ENCODE data around the gene SERINC5.
"Not testable (repeated sequence)": the region's sequence is repeated elsewhere in the genome, so short reads cannot be mapped to it uniquely, and the experiment has no call there.

SERINC5 gene

GRCh38 chr5:80227979-80228596, 27.8 kb downstream of the SERINC5 start:
- no peak for DNase-seq (ENCODE audit: low spot score)

GRCh38 chr5:80225934-80226326, 29.9 kb downstream of the SERINC5 start:
- DNase-seq (ENCODE audit: low spot score) = no peak

GRCh38 chr5:80225189-80225933, 30.5 kb downstream of the SERINC5 start:
- no peak for DNase-seq (ENCODE audit: low spot score)

GRCh38 chr5:80223561-80223960, 32.3 kb downstream of the SERINC5 start:
- DNase-seq (ENCODE audit: low spot score) = no peak

DNA sequence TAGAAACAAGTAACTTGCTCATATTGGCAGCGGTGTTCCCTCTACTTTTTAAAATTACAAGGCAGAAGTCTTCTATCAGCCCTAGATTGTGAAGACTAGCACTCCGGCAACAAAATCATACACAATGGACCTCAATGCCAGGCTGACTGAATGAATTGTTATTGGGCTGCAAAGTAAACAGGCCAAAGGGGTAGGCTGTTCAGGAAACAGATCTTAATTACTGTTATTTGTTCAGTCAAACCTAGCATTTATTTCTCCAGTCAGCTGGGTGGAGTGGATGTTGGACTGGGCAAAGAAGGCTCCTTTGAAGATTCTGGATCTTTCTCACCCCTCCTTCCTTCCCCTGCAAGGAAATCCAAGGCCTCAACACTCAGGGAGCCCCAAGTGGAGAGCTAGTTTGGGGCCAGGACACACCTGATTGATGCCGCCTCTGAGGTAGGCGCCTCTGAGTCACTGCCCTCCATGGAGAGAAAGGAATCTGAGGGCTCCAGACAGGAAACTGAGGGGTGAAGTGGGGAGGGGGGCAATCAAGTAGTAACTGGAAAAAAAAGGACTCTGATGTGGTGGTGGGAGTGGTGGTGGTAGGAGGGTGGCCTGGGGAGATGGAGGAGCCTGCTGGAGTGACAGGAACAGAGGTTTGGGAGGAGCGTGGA, 35.5 kb downstream of the SERINC5 start:
- DNase-seq (ENCODE audit: low spot score) = no peak

GRCh38 chr5:80219391-80219790, 36.5 kb downstream of the SERINC5 start:
- DNase-seq (ENCODE audit: low spot score) = no peak

- no peak for DNase-seq (ENCODE audit: low spot score)
Measured at GRCh38 chr5:80217667-80218066, 38.2 kb downstream of the SERINC5 start.

GRCh38 chr5:80216753-80217596, 38.9 kb downstream of the SERINC5 start:
- DNase-seq (ENCODE audit: low spot score) = peak; percentile 30

- no peak for DNase-seq (ENCODE audit: low spot score)
Measured at GRCh38 chr5:80216096-80216495, 39.8 kb downstream of the SERINC5 start.

DNA sequence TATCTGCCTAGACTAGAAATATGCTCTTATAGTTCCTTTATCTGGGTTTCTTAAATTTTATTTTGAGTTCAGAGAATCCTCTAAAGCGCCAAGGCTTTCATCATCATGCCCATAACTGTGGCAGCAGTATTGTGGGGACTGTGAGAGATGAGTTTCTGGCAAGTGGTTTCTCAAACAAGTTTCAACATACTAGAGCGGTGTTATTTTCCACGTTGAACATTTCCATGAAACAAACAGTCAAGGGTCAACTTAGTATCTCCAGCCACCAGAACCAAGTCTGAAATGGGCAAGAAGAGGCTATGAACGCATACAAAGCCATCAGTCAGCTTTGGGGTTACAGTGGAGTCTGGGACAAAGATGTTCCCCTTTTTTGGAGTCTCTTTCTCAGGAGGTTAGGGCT, 40.3 kb downstream of the SERINC5 start:
- DNase-seq (ENCODE audit: low spot score) = no peak

GRCh38 chr5:80213466-80213865, 42.4 kb downstream of the SERINC5 start:
- no peak for DNase-seq (ENCODE audit: low spot score)

GRCh38 chr5:80212171-80212667, 43.6 kb downstream of the SERINC5 start:
- no peak for DNase-seq (ENCODE audit: low spot score)

- DNase-seq (ENCODE audit: low spot score) = no peak
Measured at GRCh38 chr5:80211327-80211726, 44.5 kb downstream of the SERINC5 start.

- DNase-seq (ENCODE audit: low spot score) = no peak
Measured at GRCh38 chr5:80210014-80210413, 45.8 kb downstream of the SERINC5 start.

- DNase-seq (ENCODE audit: low spot score) = no peak
Measured at GRCh38 chr5:80208381-80208780, 47.5 kb downstream of the SERINC5 start.

GRCh38 chr5:80207832-80208231, 48.0 kb downstream of the SERINC5 start:
- no peak for DNase-seq (ENCODE audit: low spot score)

DNA sequence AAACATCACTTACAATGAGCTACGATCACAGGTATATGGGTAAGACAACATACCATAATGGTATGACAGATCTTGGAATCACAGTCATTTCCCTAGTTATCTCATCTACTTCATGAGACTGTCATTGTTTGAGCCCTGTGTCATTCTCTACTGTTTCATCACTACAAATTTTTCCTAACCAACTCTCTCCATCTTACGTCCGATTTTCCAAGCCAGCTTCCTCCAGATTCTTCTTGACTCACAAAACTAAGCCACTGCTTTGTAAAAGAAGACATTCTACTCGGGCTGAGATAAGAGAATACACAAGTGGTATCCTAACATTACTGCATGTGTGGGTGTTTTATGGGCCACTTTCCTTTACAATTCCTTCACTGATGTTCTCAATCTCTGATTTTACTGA, 49.6 kb downstream of the SERINC5 start:
- DNase-seq (ENCODE audit: low spot score) = no peak

DNA sequence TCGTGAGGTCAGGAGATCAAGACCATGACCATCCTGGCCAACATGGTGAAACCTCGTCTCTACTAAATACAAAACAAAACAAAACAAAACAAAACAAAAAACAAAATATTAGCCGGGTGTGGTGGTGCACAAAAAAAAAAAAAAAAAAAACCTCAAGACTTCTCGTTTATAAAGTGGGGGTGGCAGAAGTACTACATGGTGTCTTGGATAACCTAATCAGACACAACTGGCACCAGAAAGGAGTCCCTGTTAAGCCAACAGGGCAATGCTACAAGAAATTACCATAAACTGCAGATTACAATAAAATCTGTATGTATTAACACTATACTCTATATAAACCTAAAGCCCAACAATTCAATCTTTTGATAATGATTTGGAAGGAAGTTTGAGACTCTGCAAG, 50.0 kb downstream of the SERINC5 start:
- DNase-seq (ENCODE audit: low spot score) = no peak

- no peak for DNase-seq (ENCODE audit: low spot score)
Measured at GRCh38 chr5:80204808-80205614, 50.8 kb downstream of the SERINC5 start.

DNA sequence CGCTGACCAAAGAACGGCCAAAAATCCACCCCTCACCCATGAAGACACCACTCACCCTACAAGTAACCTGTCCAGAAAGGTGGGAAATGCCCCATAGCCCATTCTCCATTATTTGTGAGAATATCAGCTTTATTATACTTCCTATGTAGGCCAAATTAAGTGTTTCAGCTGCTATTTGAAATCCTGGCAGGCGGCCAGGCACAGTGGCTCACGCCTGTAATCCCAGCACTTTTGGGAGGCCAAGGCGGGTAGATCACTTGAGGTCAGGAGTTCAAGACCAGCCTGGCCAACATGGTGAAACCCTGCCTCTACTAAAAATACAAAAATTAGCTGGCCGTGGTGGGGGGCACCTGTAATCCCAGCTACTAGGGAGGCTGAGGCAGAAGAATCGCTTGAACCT, 54.1 kb downstream of the SERINC5 start:
- DNase-seq (ENCODE audit: low spot score) = not testable (repeated sequence)

- DNase-seq (ENCODE audit: low spot score) = no peak
Measured at GRCh38 chr5:80198920-80199319, 56.9 kb downstream of the SERINC5 start.
